GM20431 (cell line): Measurements from ENCODE around the gene C22orf39.

Experiments used
- in situ Hi-C: fragments of 300-500 bp; cut with MseI, MboI; formaldehyde crosslinking; loops from one replicate; pipeline ENCODE4 v1.15.0; 2020; ENCODE audit warnings: low sequenced_read_pairs; ENCODE audit not compliant: unreplicated experiment

The C22orf39 gene

GRCh38 chr22:19406281-19406811, 41.2 kb downstream of the C22orf39 start:
- in situ Hi-C loops = no loop called here

DNA sequence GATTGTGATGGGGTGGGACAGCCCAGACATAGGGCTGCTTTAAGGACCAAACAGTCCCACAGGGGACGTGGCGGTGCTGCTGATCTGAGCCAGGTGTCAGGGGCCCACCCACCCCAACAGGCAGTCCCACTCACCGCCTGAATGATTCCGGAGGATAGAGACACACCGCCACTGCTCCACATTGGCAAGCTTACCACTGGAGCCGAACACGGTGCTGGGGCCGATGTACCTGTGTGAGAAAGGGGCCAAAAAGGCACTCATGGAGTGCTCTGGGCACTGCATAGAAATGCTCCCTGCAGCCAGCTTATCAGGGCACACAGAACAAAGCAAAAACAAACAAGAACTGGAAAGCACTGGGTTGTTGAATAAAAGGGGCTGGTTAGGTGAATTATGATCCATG, 41.9 kb downstream of the C22orf39 start:
- in situ Hi-C loops = no loop called here

- in situ Hi-C loops = no loop called here
Observed at GRCh38 chr22:19405133-19405532, 42.4 kb downstream of the C22orf39 start.

- in situ Hi-C loops = no loop called here
Observed at GRCh38 chr22:19404676-19405075, 42.8 kb downstream of the C22orf39 start.

DNA sequence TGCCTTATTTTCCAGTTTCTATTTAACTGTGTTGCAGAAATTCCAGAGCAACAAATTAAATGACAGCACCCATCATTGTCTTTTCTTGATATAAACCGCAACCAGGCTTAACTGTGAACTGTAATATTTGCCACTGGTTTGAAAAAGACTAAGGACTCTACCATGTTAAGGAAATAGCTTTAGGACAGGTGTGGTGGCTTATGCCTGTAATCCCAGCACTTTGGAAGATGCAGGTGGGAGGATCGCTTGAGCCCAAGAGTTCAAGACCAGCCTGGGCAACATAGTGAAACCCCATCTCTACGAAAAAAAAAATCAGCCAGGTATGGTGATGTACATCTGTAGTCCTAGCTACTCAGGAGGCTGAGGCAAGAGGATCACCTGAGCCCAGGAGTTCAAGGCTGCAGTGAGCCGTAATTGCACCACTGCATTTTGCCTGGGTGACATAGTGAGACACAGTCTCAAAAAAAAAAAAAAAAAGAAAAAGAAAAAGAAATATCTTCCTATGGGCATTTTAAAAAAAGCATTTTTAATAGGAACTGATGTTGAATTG, 44.8 kb downstream of the C22orf39 start:
- in situ Hi-C loops = no loop called here

GRCh38 chr22:19401483-19401882, 46.0 kb downstream of the C22orf39 start:
- in situ Hi-C loops = no loop called here

- in situ Hi-C loops = no loop called here
Observed at GRCh38 chr22:19400881-19401280, 46.6 kb downstream of the C22orf39 start.

- in situ Hi-C loops = no loop called here
Observed at GRCh38 chr22:19398652-19399051, 48.9 kb downstream of the C22orf39 start.

DNA sequence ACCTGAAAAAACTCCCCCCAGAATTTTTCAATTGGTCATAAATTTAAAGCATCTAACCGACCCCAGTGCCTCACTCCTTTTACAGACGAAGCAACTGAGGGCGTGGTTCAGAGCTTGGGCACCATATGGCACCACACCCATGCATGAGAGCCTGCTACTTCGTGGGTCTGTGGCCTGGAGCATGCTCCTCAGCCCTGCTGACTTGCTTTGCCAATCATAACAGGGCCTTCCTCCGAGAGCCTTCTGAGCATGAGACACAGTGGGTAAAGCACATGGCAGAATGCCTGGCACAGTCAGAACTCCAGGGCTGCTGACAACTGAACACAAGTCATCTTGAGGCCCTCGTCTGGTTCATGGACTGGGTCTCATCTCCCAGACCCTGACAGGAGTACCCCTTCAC, 49.3 kb downstream of the C22orf39 start:
- in situ Hi-C loops = no loop called here

- in situ Hi-C loops = no loop called here
Observed at GRCh38 chr22:19397734-19398104, 49.8 kb downstream of the C22orf39 start.

- in situ Hi-C loops = no loop called here
Observed at GRCh38 chr22:19396934-19397733, 50.4 kb downstream of the C22orf39 start.

GRCh38 chr22:19396561-19396933, 51.0 kb downstream of the C22orf39 start:
- in situ Hi-C loops = no loop called here

- in situ Hi-C loops = no loop called here
Observed at GRCh38 chr22:19395276-19395675, 52.2 kb downstream of the C22orf39 start.

DNA sequence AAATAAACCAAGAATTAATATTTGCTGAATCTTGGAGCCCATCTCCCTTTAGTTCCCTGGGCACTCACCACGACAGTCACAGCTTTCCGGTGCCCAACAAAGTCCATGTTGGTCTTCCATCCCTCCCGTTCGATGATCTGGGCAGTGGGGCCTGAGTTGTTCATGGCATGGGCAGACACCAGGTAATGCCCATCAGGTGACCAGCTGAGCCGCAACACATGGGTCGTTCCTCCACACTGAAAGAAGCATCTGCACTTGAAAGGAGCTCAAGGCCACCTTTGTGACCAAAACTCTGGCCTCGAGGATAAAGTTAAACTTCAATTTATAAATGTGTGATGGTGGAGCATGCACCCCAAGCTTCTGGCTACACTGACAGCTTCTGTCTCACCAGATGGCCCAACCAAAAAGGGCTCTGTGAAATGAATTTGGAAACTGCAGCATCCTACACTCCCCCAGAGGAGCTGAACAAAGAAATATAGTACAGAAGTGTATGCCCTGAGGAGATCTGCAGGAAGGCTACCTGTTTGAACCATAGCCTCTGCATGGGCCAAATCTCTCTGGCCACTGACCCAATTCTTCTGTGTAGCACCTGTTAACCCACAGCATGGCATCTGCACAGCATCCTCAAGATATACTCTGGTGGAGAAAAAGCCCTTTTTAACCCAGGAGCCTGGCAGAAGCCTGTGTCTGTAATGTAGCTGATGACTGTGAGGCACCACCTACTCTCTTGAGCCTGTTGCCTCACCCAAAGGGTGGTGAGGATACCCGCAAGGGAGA, 53.0 kb downstream of the C22orf39 start:
- in situ Hi-C loops = no loop called here

- in situ Hi-C loops = no loop called here
Observed at GRCh38 chr22:19393704-19394103, 53.8 kb downstream of the C22orf39 start.
